PC-9 (cell line): ENCODE results near the gene CCDC117. TPM values are rescaled to one million over a fixed set of nuclear protein-coding genes. Genes with fewer than 3 reads are reported as not detected.
A peak's percentile ranks its signal among the peaks of the same experiment; 100 is the strongest.

ENCODE experiments used
- BruUV-seq: library from RNA; stranded (reverse); fragments of 400-500 nt; replicated peaks from 2 replicates; lab custom pipeline; 2021; lab: Mats Ljungman, UMichigan
- CTCF ChIA-PET: fragments of 300-600 bp; sonication (Branson Sonifier 250); formaldehyde crosslinking; loops from one replicate; lab custom pipeline; 2022; ENCODE audit warnings: antibody characterized with exemption; lab: Charles Lee
- POLR2A ChIA-PET: fragments of 300-600 bp; sonication (Branson Sonifier 250); formaldehyde crosslinking; loops from one replicate; lab custom pipeline; 2022; ENCODE audit warnings: antibody characterized with exemption; ENCODE audit not compliant: unreplicated experiment; lab: Charles Lee
- DNase-seq, 2 experiments: peaks; one replicate each; pipeline versions ENCODE4 v3.0.0 to v3.0.0-alpha.2; 2015 to 2022; ENCODE audit warnings: mixed read lengths in 1 of 2
- H2AFZ ChIP-seq: fragments of 200-600 bp; sonication (generic); 2 replicates; pipeline ENCODE4 v1.8.1; 2017; ENCODE audit warnings: antibody characterized with exemption
- H3F3A ChIP-seq: fragments of 200-600 bp; sonication (generic); 2 replicates; pipeline ENCODE4 v1.8.1; 2017; ENCODE audit warnings: antibody characterized with exemption, mild to moderate bottlenecking, low read depth; ENCODE audit not compliant: insufficient read depth
- H3K27ac ChIP-seq: fragments of 200-600 bp; sonication (generic); 2 replicates; pipeline ENCODE4 v1.6.1; 2016; ENCODE audit warnings: mixed run types
- H3K27me3 ChIP-seq: fragments of 200-600 bp; sonication (generic); 2 replicates; pipeline ENCODE4 v1.6.1; 2016; ENCODE audit warnings: low read depth, mixed run types; ENCODE audit not compliant: insufficient read depth
- H3K36me3 ChIP-seq: fragments of 200-600 bp; sonication (generic); 2 replicates; pipeline ENCODE4 v1.6.1; 2016; ENCODE audit warnings: low read depth, mixed run types
- H3K4me1 ChIP-seq: fragments of 200-600 bp; sonication (generic); replicated peaks from 2 replicates; pipeline ENCODE4 v1.6.1; 2016; ENCODE audit warnings: mixed run types; ENCODE audit not compliant: insufficient read depth
- H3K4me2 ChIP-seq: fragments of 200-600 bp; sonication (generic); 2 replicates; pipeline ENCODE4 v1.6.1; 2017; ENCODE audit warnings: mixed run types
- H3K4me3 ChIP-seq: fragments of 200-600 bp; sonication (generic); 2 replicates; pipeline ENCODE4 v1.6.1; 2016; ENCODE audit warnings: mixed run types
- H3K79me2 ChIP-seq: fragments of 200-600 bp; sonication (generic); 2 replicates; pipeline ENCODE4 v1.6.1; 2017; ENCODE audit warnings: low read depth, mixed run types
- H3K9me2 ChIP-seq: fragments of 200-600 bp; sonication (generic); 2 replicates; pipeline ENCODE4 v1.8.1; 2017; ENCODE audit warnings: mild to moderate bottlenecking; ENCODE audit not compliant: insufficient read depth
- H3K9me3 ChIP-seq: fragments of 200-600 bp; sonication (generic); 2 replicates; pipeline ENCODE4 v1.8.1; 2016; ENCODE audit warnings: low read depth; ENCODE audit not compliant: insufficient read depth
- H4K20me1 ChIP-seq: fragments of 200-600 bp; sonication (generic); 2 replicates; pipeline ENCODE4 v1.8.1; 2017; ENCODE audit not compliant: insufficient read depth
- EZH2 ChIP-seq: fragments of 200-600 bp; sonication (generic); IDR thresholded peaks from 2 replicates; pipeline ENCODE4 v1.8.0; 2017; ENCODE audit warnings: antibody characterized with exemption, low read depth
- intact Hi-C: fragments of 100-400 bp; cut with micrococcal nuclease; formaldehyde crosslinking; loops from one replicate; pipeline ENCODE4 v1.10.0; 2022; ENCODE audit not compliant: unreplicated experiment
- total RNA-seq: library from RNA; stranded (reverse); gene quantifications from 2 replicates; pipeline ENCODE4 v1.2.3, GENCODE V29; 2021
- TF ChIP-seq, protein P1 (sequence below): fragments of 200-600 bp; sonication (generic); conservative IDR thresholded peaks from 2 replicates; pipeline ENCODE4 v1.6.1; 2017; ENCODE audit warnings: mixed run types, antibody characterized with exemption, mild to moderate bottlenecking, moderate library complexity

CCDC117 gene
- total RNA-seq, 1 experiment from 2014 or later, result 11.4 TPM

DNA sequence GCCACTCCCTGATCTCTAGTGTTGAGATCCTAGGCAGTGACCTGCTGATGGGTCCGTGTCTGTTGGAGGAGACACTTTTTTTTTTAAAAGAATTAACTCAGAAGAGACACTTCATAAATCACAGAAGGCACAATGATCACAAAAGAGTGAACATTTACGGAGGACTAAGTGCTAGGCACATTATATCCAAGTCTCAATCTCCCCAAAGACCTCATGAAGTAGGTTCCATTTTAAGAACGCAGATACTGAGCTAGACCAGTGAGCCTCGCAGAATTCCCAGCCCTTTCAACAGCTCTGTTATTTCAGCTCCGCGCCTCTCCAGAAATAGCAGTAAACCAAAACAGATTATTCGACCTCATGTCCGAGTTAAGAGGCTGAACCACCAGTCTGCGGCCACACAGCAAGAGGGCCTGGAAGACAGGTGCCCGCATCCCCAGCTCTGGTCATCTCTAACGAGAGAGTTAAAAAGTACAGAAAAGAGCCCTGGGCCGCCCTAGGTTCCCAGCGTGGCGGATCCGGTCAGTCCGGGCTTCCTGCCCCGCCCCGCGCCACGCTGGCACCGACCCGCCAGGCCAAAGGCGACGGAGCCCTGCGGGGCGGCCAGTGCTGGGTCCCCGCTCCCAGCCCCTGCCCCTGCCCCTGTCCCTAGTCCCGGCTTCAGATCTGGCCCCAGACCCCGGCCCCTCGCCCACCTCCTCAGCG, 27.3 kb downstream of the CCDC117 start:
- ChIA-PET POLR2A (interaction anchor here (0.5 to 1.4 kb wide), 7 partner anchors 19 to 805 kb away, joined by 3 to 20 read pairs (median 4); partner anchors contain the start of gene ZNRF3), CTCF (no interaction called here)
- peak in 1 of 2 experiments; percentile 45 for DNase-seq
- Histone ChIP-seq H3K9me3 (no peaks in the 10 kb centered on the region), H3K79me2 (peaks cover 78% of the 10 kb centered on the region), H3F3A (peaks cover 55% of the 10 kb centered on the region), H3K4me2 (peak overlapping the region; percentile 95), H3K36me3 (peaks cover 49% of the 10 kb centered on the region), H3K27ac (peak overlapping the region; percentile 99), H3K4me1 (peaks cover 39% of the 10 kb centered on the region), H3K9me2 (no peaks in the 10 kb centered on the region), H4K20me1 (peaks cover 37% of the 10 kb centered on the region), H2AFZ (no peak overlapping the region), H3K4me3 (peak overlapping the region; percentile 99), H3K27me3 (no peaks in the 10 kb centered on the region)
- BruUV-seq, result TSS peak; percentile 58
- no peak for TF ChIP-seq EZH2
- TF ChIP-seq, protein P1, sequence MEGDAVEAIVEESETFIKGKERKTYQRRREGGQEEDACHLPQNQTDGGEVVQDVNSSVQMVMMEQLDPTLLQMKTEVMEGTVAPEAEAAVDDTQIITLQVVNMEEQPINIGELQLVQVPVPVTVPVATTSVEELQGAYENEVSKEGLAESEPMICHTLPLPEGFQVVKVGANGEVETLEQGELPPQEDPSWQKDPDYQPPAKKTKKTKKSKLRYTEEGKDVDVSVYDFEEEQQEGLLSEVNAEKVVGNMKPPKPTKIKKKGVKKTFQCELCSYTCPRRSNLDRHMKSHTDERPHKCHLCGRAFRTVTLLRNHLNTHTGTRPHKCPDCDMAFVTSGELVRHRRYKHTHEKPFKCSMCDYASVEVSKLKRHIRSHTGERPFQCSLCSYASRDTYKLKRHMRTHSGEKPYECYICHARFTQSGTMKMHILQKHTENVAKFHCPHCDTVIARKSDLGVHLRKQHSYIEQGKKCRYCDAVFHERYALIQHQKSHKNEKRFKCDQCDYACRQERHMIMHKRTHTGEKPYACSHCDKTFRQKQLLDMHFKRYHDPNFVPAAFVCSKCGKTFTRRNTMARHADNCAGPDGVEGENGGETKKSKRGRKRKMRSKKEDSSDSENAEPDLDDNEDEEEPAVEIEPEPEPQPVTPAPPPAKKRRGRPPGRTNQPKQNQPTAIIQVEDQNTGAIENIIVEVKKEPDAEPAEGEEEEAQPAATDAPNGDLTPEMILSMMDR, result no peak
- intact Hi-C loops, result loop anchor here (2.0 kb wide), 1 partner anchor 19 kb away; no protein-coding TSS in a partner anchor

DNA sequence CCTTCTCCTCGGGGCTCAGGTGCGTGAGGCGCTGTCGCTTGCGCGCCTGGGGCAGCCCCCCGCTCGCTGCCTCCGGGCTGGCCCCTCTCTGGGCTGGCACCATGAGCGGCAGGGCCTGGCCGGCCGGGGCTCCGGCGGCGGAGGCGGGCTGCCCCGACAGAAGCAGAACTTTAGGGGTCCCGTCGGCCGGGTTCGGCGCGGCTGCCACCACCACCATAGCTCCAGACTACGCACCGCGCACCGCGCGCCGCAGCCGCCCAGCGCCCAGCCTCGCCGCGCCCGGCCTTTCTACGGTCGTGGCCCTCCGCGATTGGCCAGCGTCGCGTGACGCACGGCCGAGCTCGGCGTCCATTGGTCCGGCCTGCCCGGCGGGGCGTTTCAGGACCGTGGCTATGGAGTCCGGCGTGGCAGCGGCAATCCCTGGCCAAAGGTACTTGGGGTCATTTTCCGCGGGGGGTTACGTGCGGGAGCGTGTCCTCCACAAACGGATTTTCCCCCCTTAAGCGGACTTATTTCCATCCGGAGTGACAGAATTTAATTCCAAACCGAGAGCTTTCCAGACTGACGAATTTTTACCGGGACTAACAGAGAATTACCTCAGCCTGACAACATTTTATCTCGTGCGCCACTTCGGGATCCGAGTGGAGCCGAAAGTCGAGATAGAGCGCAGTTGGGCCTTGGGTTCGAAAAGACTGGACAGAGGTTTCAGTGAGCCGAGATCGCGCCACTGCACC, 28.0 kb downstream of the CCDC117 start, which contains the start of gene XBP1:
TSS of gene XBP1 (minus strand) at position 262 of the 734 bp plus-strand sequence.
- H3K9me3 ChIP-seq, result no peaks in the 10 kb centered on the region
- H3F3A ChIP-seq, result peaks cover 50% of the 10 kb centered on the region
- H3K4me1 ChIP-seq, result peaks cover 39% of the 10 kb centered on the region
- CTCF ChIA-PET, result interaction anchor here (0.6 kb wide), 2 partner anchors 207 to 1107 kb away, joined by 3 to 5 read pairs; no protein-coding TSS in a partner anchor
- H3K9me2 ChIP-seq, result no peaks in the 10 kb centered on the region
- no peaks in the 10 kb centered on the region for H3K27me3 ChIP-seq
- peak within 1 kb of the TSS; percentile 84 for H2AFZ ChIP-seq
- DNase-seq, result peak; percentile 85
- peak within 1 kb of the TSS; percentile 99 for H3K4me3 ChIP-seq
- POLR2A ChIA-PET, result interaction anchor here (0.5 to 1.4 kb wide), 7 partner anchors 18 to 1477 kb away, joined by 3 to 20 read pairs (median 4); partner anchors contain the start of gene ZNRF3
- peaks cover 71% of the 10 kb centered on the region for H3K79me2 ChIP-seq
- H4K20me1 ChIP-seq, result peaks cover 30% of the 10 kb centered on the region
- TSS peak; percentile 91 for BruUV-seq
- H3K36me3 ChIP-seq, result peaks cover 42% of the 10 kb centered on the region
- intact Hi-C loops, result loop anchor here (2.0 kb wide), 1 partner anchor 18 kb away; no protein-coding TSS in a partner anchor
- H3K27ac ChIP-seq, result peak within 1 kb of the TSS; percentile 99
- peak within 1 kb of the TSS; percentile 95 for H3K4me2 ChIP-seq
- TF ChIP-seq, protein P1, result no peak
- no peak for TF ChIP-seq EZH2
